GM12874 (cell line): ENCODE measurements around the gene CABP1.

ENCODE experiments used
- CTCF ChIP-seq: IDR thresholded peaks from 2 replicates; pipeline ENCODE4 v1.5.1; 2011; ENCODE audit warnings: low read depth, mild to moderate bottlenecking, control low read depth, low read length, moderate library complexity; ENCODE audit not compliant: insufficient read depth

Gene CABP1

DNA sequence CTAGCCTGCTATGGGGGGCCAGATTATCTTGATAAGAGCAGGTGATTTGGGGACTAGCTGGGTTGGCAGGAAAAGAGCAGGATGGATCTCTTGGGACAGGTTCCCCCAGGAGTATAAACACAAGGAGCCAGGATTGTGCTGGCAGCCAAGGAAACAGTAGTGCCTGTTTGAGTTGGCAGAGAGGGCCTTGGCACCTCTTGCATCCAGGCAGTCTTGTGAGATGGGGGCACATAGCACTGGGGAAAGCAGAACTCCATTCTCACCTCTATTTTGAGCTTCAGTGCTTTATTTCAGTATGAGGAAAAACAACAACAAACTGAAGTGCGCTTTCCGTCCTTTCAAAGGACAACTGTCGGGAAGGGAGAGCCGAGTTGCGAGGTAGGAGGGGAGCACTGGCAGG, 60.5 kb downstream of the CABP1 start:
- no peak for TF ChIP-seq CTCF

DNA sequence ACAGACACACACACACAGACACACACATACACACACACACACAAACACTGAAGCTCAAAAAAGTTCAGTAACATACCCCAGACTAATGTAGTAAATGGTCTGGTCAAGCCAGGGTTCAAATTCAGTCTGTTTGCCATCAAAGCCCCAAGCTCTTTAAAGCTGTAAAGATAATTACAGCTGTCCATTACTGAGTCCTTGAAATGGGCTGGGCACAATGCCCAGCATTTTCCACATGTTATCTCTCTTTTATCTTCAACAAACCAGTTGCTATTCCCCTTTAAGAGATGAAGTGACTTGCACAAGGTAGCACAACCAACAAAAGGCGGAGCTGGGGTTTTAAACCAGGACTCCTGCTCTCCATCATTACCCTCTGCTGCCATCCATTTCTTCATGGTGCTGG, 62.2 kb downstream of the CABP1 start:
- TF ChIP-seq CTCF: no peak

- TF ChIP-seq CTCF: no peak
Observed at GRCh38 chr12:120703311-120703942, 63.0 kb downstream of the CABP1 start.

GRCh38 chr12:120705618-120706017, 65.2 kb downstream of the CABP1 start:
- no peak for TF ChIP-seq CTCF

DNA sequence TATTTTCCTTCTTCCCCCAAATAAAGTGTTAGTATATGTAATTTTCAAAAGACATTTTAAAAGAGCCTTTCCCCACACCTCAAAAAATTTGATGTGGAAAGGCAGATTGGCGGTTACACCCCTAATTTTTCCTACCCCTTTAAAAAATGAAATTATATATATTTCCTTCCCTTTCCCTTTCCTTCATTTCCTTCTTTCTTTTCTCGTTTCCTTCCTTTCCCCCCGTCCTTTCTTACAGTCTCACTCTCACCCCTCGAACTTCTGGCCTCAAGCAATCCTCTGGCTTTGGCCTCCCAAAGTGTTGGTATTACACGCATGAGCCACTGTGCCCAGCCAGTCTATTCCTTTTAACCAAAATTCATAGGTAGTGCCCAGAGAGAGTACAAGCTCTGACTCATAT, 65.6 kb downstream of the CABP1 start:
- TF ChIP-seq CTCF: no peak

DNA sequence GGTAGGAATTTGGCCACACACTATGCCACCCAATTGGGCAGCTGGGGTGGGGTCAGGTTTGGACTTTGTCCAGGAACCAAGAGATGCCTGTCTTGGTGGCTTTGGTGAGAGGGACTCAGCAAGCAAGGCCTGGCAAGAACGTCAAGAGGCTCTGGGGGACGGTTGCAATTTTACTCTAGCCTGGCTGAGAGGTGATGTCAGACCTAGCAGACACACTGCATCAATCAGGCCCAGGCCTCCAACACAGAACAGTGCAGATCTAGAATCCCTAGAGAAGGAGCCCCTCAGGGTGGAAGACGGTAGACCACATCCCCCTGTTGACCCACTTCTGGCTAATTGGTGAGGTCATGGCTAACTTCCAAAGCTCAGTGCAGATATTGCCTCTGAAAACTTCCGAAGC, 68.2 kb downstream of the CABP1 start:
- TF ChIP-seq CTCF: no peak

DNA sequence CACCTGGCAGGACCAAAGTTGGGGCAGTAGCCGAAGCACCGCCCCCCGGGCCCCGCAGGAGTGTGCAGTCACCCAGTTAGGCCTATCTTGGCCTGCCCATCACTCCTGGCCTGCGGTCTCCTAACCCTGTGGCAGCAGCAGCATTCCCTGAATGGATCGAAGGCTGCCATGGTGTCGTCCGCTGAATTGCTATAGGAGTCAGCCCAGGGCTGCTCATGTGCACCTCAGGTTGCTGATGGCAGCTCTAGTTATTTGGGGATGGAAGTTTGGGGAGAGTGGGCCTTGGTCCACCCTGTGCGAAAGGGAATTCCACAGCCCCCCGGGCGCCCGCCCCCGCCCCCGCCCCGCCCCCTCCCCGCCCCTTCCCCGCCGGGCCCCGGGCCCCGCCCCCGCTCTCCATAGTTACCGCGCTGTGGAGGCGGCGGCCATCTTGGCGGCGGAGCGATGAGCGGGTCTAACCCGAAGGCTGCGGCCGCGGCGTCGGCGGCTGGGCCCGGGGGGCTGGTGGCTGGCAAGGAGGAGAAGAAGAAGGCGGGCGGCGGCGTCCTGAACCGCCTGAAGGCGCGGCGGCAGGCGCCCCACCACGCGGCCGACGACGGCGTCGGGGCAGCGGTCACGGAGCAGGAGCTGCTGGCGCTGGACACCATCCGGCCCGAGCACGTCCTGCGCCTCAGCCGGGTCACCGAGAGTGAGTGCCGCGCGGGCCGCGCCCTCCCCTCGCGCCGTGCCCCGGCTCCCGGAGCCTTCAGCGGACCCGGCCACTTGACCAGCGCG, 69.8 kb downstream of the CABP1 start, which contains the start of gene UNC119B:
TSS of gene UNC119B (plus strand) at position 428 of the 774 bp plus-strand sequence. CDS start at position 445, 17 bp downstream.
- no peak for TF ChIP-seq CTCF
